AG09319 (cell line): ENCODE data around the gene VAMP8.
"Not testable (repeated sequence)": the region's sequence is repeated elsewhere in the genome, so short reads cannot be mapped to it uniquely, and the experiment has no call there.

Source experiments
- DNase-seq: peaks from one replicate; pipeline ENCODE4 v3.0.0-alpha.2; 2010; ENCODE audit warnings: low read depth; ENCODE audit errors: extremely low read depth
- TF ChIP-seq, protein P1 (sequence below): IDR thresholded peaks from 2 replicates; pipeline ENCODE4 v1.5.1; 2011; ENCODE audit warnings: low read depth, mild to moderate bottlenecking, inconsistent platforms, low read length, moderate library complexity

VAMP8 gene

DNA sequence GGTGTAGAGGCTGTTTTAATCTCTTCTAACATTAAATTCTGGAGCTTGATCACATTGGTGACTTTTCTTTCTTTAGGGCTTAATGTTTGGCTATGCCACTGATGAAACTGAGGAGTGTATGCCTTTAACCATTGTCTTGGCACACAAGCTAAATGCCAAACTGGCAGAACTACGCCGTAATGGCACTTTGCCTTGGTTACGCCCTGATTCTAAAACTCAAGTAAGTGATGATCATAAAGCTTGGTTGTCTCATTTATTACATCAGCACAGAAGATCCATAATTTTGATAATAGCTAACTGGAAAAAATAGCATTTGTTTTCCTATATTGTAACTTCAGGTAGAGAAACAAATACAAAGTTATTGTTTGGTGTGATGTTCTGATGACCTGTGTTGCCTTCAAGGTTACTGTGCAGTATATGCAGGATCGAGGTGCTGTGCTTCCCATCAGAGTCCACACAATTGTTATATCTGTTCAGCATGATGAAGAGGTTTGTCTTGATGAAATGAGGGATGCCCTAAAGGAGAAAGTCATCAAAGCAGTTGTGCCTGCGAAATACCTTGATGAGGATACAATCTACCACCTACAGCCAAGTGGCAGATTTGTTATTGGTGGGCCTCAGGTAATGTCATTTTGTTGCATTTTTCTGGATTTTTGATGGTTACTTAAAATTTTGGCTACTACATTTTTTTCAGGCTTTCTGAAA is 35.5 kb upstream of the VAMP8 start:
- TF ChIP-seq, protein P1, sequence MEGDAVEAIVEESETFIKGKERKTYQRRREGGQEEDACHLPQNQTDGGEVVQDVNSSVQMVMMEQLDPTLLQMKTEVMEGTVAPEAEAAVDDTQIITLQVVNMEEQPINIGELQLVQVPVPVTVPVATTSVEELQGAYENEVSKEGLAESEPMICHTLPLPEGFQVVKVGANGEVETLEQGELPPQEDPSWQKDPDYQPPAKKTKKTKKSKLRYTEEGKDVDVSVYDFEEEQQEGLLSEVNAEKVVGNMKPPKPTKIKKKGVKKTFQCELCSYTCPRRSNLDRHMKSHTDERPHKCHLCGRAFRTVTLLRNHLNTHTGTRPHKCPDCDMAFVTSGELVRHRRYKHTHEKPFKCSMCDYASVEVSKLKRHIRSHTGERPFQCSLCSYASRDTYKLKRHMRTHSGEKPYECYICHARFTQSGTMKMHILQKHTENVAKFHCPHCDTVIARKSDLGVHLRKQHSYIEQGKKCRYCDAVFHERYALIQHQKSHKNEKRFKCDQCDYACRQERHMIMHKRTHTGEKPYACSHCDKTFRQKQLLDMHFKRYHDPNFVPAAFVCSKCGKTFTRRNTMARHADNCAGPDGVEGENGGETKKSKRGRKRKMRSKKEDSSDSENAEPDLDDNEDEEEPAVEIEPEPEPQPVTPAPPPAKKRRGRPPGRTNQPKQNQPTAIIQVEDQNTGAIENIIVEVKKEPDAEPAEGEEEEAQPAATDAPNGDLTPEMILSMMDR: no peak
- no peak for DNase-seq

DNA sequence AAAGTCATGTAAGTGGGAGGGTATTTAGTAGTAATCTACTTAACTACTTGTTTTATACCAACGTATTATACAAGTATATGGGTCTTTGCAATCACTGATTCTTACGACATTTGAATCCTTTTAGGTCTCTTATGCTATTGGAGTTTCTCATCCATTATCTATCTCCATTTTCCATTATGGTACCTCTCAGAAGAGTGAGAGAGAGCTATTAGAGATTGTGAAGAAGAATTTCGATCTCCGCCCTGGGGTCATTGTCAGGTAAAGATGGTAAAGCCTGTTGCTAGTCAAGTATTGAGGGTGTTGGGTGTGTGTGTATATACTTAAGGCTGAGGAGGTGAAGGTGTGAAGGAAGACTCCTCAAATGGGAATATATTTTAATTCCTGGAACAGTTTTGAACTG is 34.6 kb upstream of the VAMP8 start:
- no peak for DNase-seq
- TF ChIP-seq, protein P1: no peak

DNA sequence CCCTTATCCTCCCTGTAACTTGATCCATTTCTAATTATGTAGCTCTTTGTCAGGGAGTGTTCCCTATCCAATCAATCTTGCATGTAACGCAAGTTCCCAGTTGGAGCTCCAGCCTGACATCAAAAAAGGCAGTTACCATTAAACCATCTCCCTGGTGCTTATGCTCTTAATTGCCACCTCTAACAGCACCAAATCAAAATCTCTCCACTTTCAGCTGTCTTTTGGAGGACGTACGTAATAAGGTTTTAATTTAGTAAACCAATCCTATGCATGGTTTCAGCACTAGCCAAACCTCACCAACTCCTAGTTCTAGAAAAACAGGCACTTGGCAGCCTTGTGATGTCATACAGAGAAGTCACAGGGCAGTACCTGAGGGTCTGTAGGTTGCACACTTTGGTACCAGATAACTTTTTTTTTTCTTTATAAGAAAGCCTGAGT is 33.1 kb upstream of the VAMP8 start:
- DNase-seq: not testable (repeated sequence)

DNA sequence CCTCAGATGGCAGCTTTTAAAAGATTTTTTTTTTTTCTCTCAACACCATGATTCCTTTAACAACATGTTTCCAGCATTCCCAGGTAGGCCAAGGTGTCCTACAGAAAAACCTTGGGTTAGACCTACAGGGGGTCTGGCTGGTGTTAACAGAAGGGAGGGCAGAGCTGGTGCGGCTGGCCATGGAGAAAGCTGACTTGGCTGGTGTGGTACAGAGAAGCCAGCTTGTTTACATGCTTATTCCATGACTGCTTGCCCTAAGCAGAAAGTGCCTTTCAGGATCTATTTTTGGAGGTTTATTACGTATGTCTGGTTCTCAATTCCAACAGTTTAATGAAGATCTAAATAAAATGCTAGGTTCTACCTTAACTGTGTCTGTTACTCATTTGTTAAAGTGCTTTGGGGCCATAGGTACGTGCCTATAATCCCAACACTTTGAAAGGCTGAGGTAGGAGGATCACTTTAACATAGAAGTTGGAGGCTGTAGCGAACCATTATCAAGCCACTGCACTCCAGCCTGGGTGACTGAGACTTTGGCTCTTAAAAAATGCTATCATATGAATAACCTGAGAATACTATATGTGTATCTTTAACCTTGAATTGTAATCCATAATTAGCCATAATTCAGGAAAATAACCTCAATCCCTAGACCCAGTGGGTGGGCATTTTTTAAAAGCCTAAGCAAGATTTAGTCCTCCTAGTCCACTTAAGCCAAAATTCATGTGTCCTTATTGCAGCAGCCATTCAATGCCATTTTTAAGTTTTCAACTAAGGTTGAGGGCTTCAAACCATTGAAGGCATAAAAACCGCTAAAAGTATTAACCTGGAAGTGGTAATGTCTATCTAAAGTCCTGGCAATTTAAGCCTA is 32.2 kb upstream of the VAMP8 start:
- DNase-seq: not testable (repeated sequence)

DNA sequence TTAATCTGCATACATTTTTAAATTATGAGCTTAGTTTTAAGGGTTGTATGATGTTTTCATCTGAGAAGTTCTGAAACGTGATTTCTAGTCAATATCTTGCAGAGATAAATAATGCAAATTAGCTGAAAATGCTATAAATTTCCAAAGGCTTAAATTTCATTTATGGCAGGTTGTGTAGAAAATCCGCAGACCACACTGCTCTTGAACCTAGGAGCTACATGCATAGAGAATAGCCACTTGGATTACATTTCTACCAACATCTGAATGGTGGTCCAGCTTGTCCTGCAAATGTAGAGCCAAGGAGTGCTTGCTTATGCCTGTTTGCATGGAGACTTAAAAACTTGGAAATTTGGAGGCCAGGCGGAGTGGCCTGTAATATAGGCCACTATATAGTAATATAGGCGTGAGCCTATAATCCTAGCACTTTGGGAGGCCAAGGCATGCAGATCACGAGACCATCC is 31.6 kb upstream of the VAMP8 start:
- TF ChIP-seq, protein P1: no peak
- no peak for DNase-seq

DNA sequence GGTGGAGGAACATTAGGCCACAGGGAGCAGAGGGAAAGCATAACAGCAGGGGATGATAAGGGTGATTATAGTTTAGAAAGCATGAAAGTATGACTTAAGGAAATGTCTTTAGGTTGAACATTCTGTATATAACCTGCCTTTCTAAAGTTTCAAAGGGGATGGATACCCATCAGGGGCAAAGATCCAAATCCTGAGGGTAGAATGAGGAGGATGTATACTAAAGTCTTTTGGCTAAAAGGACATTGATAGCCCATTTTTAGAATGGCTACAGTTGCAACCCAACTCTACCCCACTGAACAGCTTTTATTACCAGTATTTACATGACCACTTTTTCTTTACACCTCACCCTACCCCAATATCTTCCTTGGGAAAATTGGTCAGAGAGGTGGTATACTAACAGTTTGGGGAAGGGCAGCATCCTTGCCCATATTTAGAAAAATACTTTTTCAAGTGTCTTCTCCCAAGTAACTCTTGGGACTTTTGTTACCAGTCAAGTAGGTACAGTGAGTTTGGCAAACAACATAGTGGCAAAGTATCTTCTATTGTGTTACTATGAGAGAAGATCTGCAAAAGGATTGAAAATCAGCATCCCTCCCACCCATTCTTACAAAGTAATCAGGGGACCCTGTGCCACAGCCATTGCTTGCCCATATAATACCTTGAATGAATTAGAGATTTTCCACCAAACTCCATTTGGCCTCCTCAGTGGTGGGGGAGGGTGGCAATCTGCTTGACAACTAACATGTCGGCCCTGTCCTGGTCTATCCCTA is 30.1 kb upstream of the VAMP8 start:
- DNase-seq: no peak
- TF ChIP-seq, protein P1: no peak

DNA sequence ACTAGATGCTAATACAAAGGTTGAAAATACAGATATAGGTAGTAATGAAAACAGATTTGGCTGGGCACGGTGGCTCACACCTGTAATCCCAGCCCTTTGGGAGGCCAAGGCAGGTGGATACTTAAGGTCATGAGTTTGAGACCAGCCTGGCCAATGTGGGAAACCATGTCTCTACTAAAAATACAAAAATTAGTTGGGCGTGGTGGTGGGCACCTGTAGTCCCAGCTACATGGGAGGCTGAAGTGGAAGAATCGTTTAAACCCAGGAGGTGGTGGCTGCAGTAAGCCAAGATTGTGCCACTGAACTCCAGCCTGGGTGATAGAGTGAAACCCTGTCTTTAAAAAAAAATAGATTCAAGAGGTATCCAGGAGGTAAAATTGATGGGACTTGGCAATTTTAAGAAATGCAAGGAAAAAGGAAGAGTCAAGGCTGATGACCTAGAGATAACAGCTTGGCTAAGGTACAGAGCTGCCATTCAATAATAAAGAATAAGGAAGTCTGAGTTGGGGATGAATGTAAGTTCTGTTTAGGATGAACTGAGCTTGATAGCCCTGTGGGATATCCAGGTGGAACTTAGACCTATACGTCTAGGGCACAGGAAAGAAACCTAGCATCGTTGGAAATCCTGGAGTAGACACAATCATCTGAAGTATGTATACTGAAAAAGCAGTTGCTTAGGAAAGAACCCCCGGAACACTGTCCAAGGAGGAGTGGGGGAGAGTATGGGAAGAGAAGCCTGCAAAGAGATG is 29.4 kb upstream of the VAMP8 start:
- no peak for DNase-seq
- TF ChIP-seq, protein P1: no peak
